Midbrain (tissue), 1 donor: ENCODE data around the gene AEBP1.

Experiments
- DNase-seq: peaks from one replicate; lab custom pipeline; 2025; lab: John Stamatoyannopoulos, UW

Gene AEBP1

GRCh38 chr7:44156453-44157010 lies 52.4 kb downstream of the AEBP1 start:
- no peak for DNase-seq

- no peak for DNase-seq
These were observed 53.3 kb downstream of the AEBP1 start for GRCh38 chr7:44157116-44158080.

- no peak for DNase-seq
These were observed 54.1 kb downstream of the AEBP1 start for GRCh38 chr7:44158096-44158872.

GRCh38 chr7:44158873-44159631 lies 54.9 kb downstream of the AEBP1 start:
- DNase-seq: peak; percentile 55

GRCh38 chr7:44159824-44160630 lies 55.9 kb downstream of the AEBP1 start:
- DNase-seq: no peak

- DNase-seq: no peak
These were observed 57.2 kb downstream of the AEBP1 start for GRCh38 chr7:44161371-44161770.

- DNase-seq: no peak
These were observed 58.0 kb downstream of the AEBP1 start for GRCh38 chr7:44162179-44162578.

- DNase-seq: no peak
These were observed 58.7 kb downstream of the AEBP1 start for GRCh38 chr7:44162785-44163395.

GRCh38 chr7:44163591-44163990 lies 59.4 kb downstream of the AEBP1 start:
- DNase-seq: no peak
